Hypothalamus (tissue), 51 donors: ENCODE measurements around the gene SCARF2.

Experiments used
- DNase-seq, 51 donors: peaks; one replicate each; lab custom pipeline; 2025; lab: John Stamatoyannopoulos, UW

SCARF2 gene

DNA sequence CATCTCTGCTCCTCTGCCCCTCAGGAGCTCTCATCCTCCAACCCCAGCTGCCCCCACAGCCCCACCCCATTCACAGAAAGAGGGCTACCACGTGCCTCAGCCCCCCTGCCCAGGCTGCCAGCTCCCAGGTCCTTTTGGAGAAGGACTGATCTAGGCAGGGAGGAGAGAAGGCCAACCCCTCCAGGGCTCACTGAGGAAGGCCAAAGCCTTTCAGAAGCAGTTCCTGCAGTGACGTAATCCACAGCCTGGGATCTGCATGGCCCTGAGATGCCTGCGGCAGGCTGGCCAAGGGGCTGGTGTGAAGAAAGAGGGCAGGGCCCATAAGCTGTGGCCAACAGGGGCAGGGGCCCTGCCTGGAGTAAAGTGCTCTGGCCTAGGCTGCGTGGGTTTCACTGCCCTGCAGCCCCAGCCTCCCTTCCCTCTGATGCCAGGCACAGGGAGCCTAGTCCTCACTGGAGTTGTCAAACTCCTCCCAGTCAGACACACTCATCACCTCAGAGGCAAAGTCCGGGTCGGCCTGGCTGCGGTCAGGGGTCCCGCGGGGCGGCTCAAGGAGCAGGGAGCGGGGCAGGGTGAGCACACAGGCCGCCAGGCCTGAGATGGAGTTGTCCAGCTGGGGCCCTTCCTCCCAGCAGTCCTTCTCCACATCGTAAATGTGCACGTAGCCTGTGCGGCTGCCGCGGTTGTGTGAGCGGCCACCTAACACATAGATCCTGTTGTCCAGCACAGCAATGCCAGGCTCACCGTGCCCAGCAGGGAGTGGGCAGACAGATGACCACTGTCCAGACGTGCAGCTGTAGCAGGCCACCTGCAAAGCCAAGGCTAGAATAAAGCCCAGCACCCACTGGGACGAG lies 4.2 kb upstream of the SCARF2 start:
- no peak for DNase-seq

DNA sequence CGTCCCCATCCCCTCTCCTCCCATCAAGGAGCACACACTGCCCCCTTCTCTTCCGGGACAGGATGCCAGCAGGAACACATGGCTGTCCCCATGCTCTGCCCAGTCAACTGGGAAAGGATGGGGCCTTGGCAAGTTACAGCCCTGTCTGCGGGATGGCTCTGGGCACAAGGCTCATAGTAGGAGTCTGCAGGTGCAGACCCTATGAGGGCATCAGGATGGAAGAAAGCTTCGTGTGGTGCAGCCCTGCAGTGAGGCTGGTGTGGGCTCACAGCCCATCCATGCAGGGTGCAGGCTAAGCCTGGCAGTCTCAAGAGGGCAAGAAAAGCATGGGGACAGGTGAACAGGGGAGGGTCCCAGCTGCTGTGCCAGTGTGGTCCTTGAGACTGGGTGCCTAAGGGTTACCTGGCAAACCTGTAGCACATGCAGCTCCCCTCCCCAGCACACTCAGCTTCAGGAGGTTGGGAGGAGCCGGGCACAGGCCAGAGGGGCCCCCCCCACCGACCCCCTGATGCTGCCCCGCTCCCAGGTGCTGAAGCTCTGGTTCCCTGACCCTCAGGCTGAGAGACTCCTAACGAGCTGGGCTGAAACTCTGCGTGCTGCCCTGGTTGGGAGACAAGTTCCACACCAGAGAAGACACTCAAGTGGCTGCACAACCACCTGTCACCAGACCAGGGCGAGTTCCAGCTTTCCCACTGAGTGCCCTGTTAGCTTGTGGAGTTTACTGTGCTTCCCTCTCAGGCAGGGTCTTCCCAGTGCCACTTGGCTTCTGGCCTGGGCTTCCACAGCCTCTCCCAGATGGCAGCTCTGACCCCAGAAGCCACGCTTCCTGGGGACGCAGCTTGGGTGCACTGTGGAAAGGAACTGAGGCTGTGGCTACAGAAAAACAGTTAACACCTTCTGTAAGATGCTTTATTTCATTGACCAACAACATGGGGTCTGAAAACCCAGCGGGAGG lies 3.3 kb upstream of the SCARF2 start:
- DNase-seq = no peak

DNA sequence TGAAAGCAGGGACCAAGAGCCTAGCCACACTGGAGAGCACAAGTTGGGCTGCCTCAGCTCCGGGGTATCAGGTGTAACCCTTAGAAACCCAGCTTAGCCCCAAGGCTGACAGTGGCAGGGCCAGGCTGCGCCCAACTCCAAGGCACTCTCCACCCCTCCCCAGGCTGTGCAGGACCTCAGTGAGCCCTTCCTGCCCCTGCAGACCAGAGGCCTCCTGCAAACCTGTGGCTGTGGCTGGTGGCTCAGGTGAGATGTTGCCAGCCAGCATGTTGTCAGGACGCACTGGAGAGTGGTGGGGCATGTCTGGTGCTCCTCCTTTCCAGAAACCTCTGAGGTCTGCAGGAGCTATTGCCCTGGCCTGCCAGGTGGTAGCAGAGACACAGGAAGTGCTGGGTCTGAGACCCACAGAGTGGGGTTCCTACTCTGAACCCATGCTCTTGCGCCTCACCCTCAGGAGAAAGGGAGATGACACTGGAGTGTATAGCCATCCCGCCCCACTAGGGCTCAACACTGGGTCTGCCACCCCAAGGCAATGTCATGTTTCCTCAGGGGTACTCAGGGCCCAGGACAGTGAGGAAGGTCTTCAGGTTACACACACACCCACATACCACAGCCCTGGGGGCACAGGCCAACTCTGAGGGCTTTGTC lies 2.4 kb upstream of the SCARF2 start:
- DNase-seq = no peak

DNA sequence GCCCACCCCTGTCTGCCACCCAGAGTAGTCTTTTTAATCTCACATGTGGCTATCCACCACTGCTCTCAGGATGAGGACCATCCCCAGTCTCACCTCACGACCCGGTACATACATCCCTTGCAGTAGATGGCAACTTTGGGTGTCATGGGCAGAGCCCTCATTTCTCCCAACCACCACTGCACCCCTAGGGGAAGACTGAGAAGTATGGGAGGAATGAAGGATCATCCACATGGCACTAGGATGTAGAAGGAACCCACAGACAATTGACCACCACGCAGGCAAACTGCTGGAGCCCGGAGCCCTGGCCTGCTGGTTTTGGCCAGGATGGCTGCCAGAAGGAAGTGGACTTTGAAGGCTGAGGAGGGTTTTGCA lies 1.9 kb upstream of the SCARF2 start:
- no peak for DNase-seq

DNA sequence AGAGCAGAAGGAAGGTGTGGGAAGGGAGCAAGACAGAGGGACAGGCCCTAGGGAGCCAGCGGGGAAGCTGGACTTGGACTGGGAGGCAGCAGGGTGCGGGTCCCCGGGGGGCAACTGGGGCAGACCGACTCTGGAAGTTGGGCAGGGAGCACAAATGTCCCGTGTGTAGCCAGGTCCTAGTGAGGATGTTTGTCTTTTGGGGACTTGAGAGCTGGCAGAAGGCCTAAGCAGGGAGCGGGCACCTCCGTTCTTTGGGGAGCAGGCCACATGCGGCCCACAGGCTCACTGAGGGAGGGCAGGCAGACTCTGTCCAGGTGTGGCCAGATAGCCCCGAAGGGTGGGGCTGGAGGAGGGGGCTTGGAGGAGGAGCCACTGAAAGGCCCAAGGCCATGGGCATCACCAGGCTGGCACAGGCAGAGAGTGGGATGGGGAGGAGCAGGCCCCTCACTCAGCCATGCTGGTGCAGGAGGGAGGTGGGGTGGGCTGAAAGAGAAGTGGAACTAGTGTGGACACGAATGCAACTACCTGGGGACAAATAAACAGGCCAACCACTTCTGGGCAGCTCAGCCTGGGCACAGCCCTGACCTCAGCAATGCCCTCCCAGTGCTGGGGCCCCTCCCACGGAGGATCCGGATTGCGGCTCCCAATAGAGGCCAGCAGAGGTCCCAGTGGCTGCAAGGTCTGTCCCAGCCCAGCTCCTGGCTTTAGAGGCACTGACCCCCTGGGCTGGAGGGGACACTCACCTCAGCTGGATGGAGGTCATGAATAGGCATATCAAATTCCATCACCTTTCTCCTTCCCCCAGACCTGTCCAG lies 1.3 kb upstream of the SCARF2 start:
- no peak for DNase-seq

DNA sequence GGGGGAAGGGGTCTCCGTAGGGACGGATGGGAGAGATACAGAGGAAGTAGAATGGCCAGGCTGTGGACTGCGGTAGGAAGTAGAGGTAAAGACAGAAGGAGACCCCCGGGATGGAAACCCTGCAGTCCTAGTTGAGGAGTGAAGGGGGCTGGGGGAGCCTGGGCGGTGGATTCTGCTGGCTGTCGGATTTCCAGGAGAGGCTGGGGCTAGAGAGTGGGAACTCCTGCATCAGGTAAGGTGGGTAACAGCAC lies 727 bp upstream of the SCARF2 start:
- no peak for DNase-seq

DNA sequence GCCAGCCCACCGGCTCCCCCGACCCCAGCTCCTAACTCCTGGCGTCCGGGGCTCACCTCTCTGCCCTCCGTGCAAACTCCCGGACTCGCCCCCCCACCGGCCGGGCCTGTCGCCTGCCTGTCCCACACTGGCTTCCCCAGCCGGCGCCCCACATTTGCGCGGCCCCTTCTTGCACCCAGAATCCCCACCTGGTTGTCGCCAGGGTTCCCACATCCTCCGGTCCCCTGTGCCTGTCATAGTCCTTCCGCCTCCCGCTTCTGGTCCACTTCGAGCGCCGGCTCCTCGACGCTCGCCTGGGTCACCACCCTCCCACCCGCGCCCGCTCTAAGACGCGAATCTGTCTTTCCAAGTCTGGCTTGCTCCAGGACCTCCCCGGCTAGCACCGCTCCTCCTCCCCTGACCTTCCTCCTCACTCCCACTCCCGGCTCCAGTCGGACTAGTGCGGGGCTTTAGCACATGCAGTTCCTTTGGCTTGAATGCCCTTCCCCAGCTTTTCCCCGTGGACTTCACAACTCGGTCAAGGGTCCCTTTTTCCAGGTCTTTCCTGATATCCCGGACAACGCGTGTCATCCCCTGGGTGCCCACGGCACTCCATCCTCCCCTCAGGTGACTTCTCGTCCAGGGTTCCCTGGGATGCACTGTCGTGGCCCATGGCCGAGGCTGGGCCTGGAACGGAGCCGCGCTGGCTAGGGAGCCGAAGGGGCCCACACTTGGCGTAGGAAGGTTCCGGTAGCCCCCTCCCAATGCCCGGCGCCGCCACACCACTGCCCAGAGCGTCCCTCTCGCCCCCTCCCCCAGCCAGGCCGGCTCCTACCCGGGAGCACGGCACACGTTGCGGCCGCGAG lies 635 bp downstream of the SCARF2 start:
- DNase-seq = no peak

DNA sequence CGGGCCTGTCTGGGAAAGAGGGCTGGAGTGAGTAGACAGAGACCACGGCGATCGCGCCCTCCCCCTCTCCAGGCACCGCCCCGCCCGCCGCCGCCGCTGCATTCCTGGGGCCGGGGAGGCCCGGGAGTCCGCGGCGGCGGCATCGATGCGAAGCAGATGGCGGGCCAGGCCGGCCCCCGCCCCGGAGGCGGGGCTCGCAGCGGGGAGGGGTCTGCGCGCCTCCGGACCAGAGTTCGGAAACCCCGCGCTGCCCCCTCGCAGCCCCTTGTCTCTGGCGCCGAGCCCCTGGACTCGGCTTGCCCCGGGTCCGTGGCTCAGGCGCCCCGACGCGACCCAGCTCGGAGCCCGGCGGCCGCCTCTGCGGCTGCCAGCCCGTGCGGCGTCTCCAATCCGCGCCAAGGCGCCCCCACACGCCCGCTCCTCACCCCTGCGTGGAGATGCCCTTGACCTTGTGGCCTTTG lies 1.3 kb downstream of the SCARF2 start:
- no peak for DNase-seq

DNA sequence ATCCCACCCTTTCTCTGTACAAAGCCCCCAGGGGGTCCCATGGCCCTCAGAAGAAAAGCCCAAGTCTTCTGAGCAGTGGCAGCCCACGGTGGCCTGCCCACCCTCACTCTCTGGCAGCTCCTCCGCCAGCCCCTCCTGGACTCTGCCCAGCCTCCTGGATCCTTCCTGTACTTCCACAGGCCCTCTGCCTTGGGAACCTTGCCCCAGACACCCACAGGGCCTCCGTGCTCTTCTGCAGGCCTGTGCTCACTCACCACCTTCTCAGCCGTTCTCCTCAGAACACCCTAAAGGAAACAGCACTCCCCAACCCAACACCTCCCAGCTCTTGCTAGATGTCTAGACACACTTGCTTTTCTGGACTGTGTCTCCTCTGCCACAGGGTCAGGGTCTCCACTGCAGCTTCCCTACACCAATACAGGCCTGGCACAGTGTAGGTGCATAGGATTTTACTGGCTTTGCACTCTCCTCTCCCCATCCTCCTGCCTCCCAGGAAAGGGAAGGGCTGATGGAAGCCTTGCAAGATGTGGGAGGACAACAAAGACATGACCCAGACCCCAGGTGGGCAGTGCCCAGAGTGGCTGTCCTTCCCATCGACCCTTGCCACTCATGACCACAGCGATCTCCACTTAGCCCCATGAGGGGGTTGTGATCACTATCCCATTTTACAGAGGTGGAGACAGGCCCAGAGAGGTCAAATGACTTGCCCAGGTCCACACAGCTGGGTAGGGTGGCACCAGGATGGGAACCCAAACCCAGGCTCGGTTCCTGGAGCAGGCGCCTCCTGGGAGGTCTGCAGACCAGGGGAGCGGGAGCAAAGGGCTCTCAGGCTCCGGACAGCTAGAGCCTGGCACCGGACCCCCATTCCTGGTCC lies 2.0 kb downstream of the SCARF2 start:
- no peak for DNase-seq

DNA sequence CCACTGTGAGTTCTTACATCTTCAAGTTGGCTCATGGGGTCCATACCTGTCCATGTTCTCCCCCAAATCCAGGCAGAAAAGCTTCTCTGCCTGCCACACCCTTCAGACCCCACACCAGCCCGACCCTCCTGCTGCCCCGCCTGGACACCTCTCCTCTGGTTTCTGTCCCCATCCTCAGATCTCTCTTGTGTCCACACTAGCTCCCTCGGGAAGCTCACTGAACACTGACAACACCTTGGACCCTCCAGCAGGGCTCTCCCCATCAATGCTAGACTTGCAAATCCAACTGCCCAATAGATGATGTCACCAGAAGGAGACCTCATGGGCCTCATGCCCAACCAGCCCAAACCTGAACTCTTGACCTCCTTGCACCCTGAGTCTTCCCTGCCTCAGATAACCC lies 2.9 kb downstream of the SCARF2 start:
- DNase-seq = no peak

DNA sequence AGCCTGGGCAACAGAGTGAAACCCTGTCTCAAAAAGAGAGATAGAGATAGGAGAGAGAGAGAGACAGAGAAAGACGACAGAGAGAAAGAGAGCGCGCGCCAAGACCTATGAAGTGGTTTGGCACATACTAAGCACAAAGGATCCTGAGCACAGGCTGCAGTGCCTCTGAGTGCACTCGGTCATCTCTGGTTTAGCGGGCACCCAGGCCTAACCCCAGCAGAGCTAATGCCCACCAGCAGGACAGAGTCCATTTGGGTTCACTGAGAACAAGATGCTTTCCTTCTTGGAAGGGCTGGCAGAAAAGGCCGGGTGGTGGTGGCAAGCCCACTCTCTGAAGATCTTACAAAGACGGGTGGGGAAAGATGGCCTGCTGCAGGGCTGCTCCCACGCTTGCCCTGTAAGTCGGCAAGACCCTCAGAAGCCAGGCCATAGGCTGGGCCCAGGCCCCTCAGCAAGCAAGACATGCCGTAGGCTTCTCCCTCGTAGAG lies 3.3 kb downstream of the SCARF2 start:
- no peak for DNase-seq

DNA sequence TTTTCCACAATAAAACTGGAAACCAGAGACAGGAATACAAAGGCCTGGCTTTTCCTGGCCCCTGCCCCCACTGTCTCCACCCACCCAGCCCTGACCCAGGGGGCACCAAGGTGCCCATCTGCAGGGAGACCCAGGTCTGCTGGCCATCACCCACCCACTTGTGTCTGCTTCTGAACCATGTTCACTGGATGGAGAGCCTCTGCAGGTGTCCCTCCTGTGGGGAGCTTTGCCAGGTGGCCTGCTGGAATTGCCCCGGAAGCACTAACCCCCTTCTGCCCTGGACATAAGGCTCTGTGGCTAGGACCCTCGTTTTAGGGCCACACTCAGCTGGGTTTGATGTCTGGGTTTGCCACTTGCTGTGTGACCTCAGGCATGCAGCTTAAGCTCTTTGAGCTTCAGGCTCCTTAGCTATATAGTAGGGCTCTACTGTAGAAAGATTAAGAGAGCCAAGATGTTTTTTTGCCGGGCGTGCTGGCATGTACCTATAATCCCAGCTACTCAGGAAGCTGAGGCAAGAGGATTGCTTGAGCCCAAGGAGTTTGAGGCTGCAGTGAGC lies 3.9 kb downstream of the SCARF2 start:
- DNase-seq = no peak

DNA sequence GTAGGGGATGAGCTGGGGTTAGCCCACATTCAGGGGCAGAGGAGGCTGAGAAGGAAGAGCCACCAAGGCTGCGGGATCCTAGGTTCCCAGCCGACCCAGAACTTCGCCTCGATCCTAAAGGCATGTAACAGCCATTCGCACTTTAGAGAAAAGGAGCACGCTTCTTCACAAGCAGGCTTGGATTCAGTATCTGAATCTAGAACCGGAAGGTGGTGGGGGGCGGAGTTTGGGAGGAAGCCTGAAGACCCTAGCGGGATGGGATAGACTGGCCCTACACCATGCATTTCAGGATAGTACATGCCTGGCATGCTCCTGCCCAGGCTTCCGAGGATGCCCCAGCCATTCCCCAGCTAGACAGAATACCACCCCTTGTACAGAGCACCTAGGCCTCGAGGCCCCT lies 4.4 kb downstream of the SCARF2 start:
- DNase-seq = no peak

DNA sequence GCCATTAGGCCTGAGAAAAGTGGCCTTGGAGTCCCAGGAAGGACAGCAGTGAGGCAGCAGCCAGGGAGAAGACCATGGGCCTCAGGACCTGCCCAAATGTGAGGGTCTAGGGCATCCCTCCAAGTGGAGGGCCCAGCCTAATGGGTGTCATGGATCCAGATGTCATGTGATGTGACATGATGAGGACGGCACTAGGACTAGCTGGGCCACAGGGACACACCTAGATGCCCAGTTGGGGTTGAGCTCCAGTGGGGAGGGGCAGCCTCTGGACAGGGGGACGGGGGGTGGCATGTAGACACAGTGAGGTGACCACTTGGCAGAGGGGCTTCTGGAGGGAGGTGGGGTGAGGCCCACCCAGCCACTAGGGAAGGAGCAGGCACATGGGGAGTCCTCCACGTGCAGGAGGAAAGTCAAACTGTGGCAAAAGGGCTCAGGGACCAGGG lies 5.4 kb downstream of the SCARF2 start:
- no peak for DNase-seq

DNA sequence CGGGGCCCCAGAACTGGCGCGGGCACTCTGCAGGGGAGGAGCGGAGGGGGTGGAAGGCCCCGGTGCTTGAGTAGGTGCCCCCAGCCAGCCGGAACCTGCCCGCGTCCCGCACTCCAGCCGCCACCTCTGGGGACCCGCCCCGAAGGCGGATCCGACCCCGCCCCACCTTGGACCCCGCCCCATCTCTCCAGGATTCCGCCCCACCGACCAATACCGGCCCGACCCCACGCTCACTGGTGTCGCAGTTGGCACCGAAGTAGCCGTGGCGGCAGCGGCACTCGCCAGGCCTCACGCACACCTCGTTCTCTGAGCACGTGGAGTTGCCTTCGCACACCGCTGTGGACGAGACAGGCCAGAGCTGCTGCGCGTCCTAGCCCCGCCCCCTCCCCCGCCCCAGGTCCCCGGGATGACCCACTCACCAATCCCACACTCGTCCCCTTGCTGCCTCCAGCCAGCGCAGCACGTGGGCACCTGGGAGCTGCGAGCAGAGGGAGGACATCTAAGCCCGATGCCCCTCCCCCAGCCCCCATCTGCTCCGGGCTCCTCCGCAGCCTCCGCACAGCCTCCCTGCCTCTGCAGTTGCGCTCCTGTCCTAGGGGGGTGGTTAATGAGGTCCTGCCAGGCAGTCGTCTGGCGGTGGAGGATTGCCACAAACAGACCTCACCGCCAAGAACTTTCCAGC lies 6.0 kb downstream of the SCARF2 start:
- no peak for DNase-seq

DNA sequence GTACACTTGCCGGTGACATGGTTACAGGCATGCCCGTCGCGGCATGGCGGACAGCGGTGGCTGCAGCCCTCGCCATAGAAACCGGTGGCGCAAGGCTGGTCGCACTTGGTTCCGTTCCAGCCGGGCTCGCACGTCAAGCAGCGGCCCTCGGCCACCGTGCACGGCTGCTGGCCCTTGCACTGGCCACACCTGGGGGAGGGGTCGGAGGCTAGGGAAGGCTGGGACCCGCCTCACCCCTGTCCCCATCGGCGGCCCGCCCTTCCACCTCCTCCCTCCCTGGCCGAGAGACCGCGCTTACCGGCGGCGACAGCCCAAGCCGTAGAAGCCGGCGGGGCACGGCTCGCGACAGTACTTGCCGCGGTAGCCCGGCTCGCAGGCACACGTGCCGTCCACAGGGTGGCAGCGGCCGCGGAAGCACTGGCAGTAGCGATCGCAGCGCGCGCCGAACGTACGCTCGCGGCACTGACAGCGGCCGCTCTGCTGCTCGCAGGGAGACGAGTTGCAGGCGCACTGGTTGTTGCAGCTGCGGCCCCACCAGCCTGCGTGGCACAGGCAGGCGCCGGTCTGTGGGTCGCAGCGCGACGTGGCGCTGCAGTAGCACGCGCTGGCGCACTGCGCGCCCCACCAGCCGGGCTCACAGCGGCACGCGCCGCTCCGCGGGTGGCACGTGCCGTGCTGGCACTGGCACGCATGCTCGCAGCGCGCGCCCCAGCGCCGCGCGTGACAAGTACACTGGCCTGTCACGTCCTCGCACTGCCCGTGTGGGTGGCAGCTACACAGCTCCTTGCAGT lies 6.7 kb downstream of the SCARF2 start:
- peak in 4 of 51 donors; percentile 12 to 34 (median 30) for DNase-seq
